HEK293 (cell line): Measurements from ENCODE around the gene TBL1XR1.

Source experiments
- HOXA7 ChIP-seq: sonication (generic); formaldehyde crosslinking; IDR thresholded peaks from 2 replicates; pipeline ENCODE4 v1.8.1; 2022; ENCODE audit warnings: missing genetic modification reagents, borderline replicate concordance
- KLF10 ChIP-seq: fragments of 450-650 bp; IDR thresholded peaks from 2 replicates; pipeline ENCODE4 v1.5.1; 2018; ENCODE audit warnings: missing biosample characterization, mild to moderate bottlenecking, missing genetic modification characterization
- YY1 ChIP-seq: fragments of 450-650 bp; formaldehyde crosslinking; IDR thresholded peaks from 2 replicates; pipeline ENCODE4 v1.5.1; 2018; ENCODE audit warnings: missing biosample characterization, missing genetic modification characterization
- ZNF223 ChIP-seq: fragments of 450-650 bp; formaldehyde crosslinking; IDR thresholded peaks from 2 replicates; pipeline ENCODE4 v1.5.1; 2016; ENCODE audit warnings: missing biosample characterization, missing genetic modification characterization
- ZNF239 ChIP-seq: fragments of 450-650 bp; formaldehyde crosslinking; IDR thresholded peaks from 2 replicates; pipeline ENCODE4 v1.5.1; 2016; ENCODE audit warnings: missing biosample characterization, missing genetic modification characterization
- ZNF530 ChIP-seq: fragments of 450-650 bp; formaldehyde crosslinking; IDR thresholded peaks from 2 replicates; pipeline ENCODE4 v1.5.1; 2016; ENCODE audit warnings: low read depth, missing biosample characterization, missing genetic modification characterization
- ZNF660 ChIP-seq: fragments of 450-650 bp; IDR thresholded peaks from 2 replicates; pipeline ENCODE4 v1.5.1; 2018; ENCODE audit warnings: missing biosample characterization, mild to moderate bottlenecking, missing genetic modification characterization
- ZNF777 ChIP-seq: fragments of 450-650 bp; formaldehyde crosslinking; IDR thresholded peaks from 2 replicates; pipeline ENCODE4 v1.5.1; 2017; ENCODE audit warnings: missing biosample characterization, missing genetic modification characterization, borderline replicate concordance
- TF ChIP-seq, protein P1 (sequence below): sonication (generic); formaldehyde crosslinking; IDR thresholded peaks from 2 replicates; pipeline ENCODE4 v1.8.1; 2022; ENCODE audit warnings: mild to moderate bottlenecking, moderate library complexity, missing genetic modification reagents
- TF ChIP-seq, protein P2 (sequence below): fragments of 450-650 bp; formaldehyde crosslinking; IDR thresholded peaks from 2 replicates; pipeline ENCODE4 v1.5.1; 2016; ENCODE audit warnings: missing biosample characterization, missing genetic modification characterization

DNA sequence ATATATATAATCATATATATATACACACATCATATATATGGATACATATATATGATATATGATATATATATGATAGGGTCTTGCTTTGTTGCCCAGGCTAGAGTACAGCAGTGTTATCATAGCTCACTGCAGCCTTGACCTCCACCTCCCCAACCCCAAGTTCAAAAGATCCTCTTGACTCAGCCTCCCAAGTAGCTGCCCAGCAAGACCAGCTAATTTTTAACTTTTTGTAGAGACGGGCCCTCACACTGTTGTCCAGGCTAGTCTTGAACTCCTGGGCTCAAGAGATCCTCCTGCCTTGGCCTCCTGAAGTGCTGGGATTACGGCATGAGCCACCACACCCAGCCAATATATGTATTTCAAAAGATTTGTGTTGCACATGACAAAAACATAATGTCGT, 83.0 kb downstream of the TBL1XR1 start:
- TF ChIP-seq HOXA7 = no peak
- TF ChIP-seq ZNF777 = no peak
- no peak for TF ChIP-seq ZNF223 (tag by site-specific recombination)
- TF ChIP-seq, protein P1, sequence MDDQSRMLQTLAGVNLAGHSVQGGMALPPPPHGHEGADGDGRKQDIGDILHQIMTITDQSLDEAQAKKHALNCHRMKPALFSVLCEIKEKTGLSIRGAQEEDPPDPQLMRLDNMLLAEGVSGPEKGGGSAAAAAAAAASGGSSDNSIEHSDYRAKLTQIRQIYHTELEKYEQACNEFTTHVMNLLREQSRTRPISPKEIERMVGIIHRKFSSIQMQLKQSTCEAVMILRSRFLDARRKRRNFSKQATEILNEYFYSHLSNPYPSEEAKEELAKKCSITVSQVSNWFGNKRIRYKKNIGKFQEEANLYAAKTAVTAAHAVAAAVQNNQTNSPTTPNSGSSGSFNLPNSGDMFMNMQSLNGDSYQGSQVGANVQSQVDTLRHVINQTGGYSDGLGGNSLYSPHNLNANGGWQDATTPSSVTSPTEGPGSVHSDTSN (CRISPR knock-in tag) = no peak
- no peak for TF ChIP-seq ZNF239 (tag by site-specific recombination)
- TF ChIP-seq, protein P2, sequence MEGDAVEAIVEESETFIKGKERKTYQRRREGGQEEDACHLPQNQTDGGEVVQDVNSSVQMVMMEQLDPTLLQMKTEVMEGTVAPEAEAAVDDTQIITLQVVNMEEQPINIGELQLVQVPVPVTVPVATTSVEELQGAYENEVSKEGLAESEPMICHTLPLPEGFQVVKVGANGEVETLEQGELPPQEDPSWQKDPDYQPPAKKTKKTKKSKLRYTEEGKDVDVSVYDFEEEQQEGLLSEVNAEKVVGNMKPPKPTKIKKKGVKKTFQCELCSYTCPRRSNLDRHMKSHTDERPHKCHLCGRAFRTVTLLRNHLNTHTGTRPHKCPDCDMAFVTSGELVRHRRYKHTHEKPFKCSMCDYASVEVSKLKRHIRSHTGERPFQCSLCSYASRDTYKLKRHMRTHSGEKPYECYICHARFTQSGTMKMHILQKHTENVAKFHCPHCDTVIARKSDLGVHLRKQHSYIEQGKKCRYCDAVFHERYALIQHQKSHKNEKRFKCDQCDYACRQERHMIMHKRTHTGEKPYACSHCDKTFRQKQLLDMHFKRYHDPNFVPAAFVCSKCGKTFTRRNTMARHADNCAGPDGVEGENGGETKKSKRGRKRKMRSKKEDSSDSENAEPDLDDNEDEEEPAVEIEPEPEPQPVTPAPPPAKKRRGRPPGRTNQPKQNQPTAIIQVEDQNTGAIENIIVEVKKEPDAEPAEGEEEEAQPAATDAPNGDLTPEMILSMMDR (tag by site-specific recombination) = no peak
- TF ChIP-seq KLF10 = no peak
- TF ChIP-seq ZNF660 (tag by site-specific recombination) = no peak
- no peak for TF ChIP-seq YY1 (tag by site-specific recombination)
- no peak for TF ChIP-seq ZNF530 (tag by site-specific recombination)
